Epithelial cell of esophagus (primary cell): ENCODE results near the gene PDF.
A peak's percentile ranks its signal among the peaks of the same experiment; 100 is the strongest.

Experiments used
- DNase-seq: peaks from one replicate; pipeline ENCODE4 v3.0.0; 2010; ENCODE audit warnings: low read depth
- H3K4me3 ChIP-seq: 2 replicates; pipeline ENCODE4 v1.5.1; 2011; ENCODE audit warnings: mild to moderate bottlenecking, low read length, control low read depth
- CTCF ChIP-seq: IDR thresholded peaks from 2 replicates; pipeline ENCODE4 v1.5.1; 2011; ENCODE audit warnings: low read depth, mild to moderate bottlenecking, low read length, control low read depth, inconsistent platforms; ENCODE audit not compliant: insufficient read depth; ENCODE audit errors: missing control alignments

PDF gene

GRCh38 chr16:69310653-69311532, 19.5 kb downstream of the PDF start, which contains the start of gene VPS4A:
Gene VPS4A (plus strand): TSS chr16:69311350. CDS start chr16:69311512, 162 bp downstream.
- peak; percentile 69 for TF ChIP-seq CTCF
- DNase-seq: peak; percentile 97
- peak within 1 kb of the TSS; percentile 84 for H3K4me3 ChIP-seq

GRCh38 chr16:69309316-69309715, 21.1 kb downstream of the PDF start:
- H3K4me3 ChIP-seq: no peak overlapping the region
- no peak for DNase-seq
- TF ChIP-seq CTCF: no peak

GRCh38 chr16:69307856-69308255, 22.5 kb downstream of the PDF start:
- TF ChIP-seq CTCF: no peak
- DNase-seq: no peak
- H3K4me3 ChIP-seq: no peak overlapping the region

GRCh38 chr16:69307091-69307490, 23.3 kb downstream of the PDF start:
- no peak for DNase-seq
- H3K4me3 ChIP-seq: no peak overlapping the region
- TF ChIP-seq CTCF: no peak

- H3K4me3 ChIP-seq: no peak overlapping the region
- no peak for TF ChIP-seq CTCF
- DNase-seq: no peak
These were observed 24.4 kb downstream of the PDF start for GRCh38 chr16:69306031-69306430.

GRCh38 chr16:69302301-69302700, 28.1 kb downstream of the PDF start:
- DNase-seq: no peak
- TF ChIP-seq CTCF: no peak
- H3K4me3 ChIP-seq: no peak overlapping the region

- no peak overlapping the region for H3K4me3 ChIP-seq
- no peak for DNase-seq
- no peak for TF ChIP-seq CTCF
These were observed 28.5 kb downstream of the PDF start for GRCh38 chr16:69301861-69302260.
